Measurements from ENCODE around the gene HDDC3.

HDDC3 gene

DNA sequence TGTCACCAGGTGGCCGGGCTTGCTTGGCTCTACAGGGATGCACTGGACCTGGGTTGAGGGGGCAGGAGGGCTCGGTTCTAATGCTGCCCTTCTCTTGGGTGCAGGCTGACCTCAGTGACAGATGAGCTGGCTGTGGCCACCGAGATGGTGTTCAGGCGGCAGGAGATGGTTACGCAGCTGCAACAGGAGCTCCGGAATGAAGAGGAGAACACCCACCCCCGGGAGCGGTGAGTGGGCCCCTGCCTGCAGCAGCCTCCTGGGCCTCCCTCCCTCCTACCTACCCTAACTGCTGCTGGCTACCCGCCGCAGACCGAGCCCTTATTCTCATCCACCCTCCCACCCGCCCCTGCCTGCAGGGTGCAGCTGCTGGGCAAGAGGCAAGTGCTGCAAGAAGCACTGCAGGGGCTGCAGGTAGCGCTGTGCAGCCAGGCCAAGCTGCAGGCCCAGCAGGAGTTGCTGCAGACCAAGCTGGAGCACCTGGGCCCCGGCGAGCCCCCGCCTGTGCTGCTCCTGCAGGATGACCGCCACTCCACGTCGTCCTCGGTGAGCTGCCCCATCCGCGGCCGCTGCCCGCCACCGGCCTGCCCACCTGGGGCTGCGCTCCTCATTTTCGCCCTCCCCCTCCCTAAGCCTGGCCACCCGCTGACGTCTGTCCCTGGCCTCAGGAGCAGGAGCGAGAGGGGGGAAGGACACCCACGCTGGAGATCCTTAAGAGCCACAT lies 42.5 kb downstream of the HDDC3 start:
- no peak for DNase-seq

GRCh38 chr15:90889313-90889730 lies 43.0 kb downstream of the HDDC3 start:
- no peak for DNase-seq

- DNase-seq, result no peak
Measured at GRCh38 chr15:90887037-90887481, 45.3 kb downstream of the HDDC3 start.

DNA sequence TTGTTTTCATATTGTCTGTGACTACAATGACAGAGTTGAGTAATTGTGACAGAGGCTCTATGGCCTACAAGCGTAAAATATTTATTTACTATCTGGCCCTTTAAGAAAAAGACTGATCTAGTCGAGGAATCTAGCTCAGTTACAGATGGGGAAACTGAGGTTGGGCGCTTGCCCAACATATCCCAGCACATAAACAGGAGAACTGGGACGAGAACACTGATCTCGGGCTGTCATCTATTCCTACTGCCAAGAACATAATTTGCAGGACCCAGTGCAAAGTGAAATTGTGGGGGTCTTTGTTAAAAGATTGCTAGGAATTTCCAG lies 46.1 kb downstream of the HDDC3 start:
- no peak for DNase-seq

DNA sequence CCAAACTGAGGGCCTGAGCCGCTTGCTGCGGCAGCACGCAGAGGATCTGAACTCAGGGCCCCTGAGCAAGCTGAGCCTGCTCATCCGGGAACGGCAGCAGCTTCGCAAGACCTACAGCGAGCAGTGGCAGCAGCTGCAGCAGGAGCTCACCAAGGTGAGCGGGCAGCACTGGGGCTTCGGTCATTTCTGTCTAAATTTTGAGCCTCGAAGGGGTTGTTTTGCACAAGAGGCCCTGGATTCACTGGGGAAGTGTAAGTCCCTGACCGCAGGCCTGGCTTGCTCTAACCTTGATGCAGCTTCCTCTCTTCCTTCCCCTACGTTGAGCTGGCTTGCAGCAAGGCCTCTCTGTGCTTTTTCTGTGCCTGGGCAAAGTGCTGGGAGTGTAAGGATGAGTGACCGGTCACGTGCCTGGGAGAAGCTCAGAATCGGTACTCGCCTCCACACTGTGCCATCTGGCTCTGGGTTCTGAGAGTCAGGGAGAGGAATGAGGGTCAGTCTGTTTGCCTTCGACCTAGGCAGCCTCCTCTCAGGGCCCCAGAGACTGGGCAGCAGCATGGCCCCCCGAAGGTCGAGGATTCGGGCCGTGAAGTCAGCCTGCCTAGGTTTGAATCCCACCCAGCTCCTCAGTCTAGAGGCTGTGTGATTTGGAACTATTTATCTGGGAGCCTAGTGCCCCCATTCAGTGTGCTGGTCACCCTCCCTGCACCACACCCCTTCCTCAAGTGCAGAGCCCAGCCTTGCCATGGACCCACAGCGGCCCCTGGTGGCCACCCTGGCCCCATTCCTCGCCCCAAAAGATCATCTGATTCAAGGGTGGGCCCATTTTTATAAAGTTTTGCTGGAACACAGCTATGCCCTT lies 46.7 kb downstream of the HDDC3 start:
- DNase-seq, result peak; percentile 74 to 90

- DNase-seq, result no peak
Measured at GRCh38 chr15:90884719-90885431, 47.5 kb downstream of the HDDC3 start.

GRCh38 chr15:90883976-90884718 lies 48.2 kb downstream of the HDDC3 start, which contains the start of gene FES:
FES (plus strand) TSS chr15:90884504; CDS start chr15:90885046, 542 bp downstream.
- peak in 1 of 2 donors; percentile 50 for DNase-seq

DNA sequence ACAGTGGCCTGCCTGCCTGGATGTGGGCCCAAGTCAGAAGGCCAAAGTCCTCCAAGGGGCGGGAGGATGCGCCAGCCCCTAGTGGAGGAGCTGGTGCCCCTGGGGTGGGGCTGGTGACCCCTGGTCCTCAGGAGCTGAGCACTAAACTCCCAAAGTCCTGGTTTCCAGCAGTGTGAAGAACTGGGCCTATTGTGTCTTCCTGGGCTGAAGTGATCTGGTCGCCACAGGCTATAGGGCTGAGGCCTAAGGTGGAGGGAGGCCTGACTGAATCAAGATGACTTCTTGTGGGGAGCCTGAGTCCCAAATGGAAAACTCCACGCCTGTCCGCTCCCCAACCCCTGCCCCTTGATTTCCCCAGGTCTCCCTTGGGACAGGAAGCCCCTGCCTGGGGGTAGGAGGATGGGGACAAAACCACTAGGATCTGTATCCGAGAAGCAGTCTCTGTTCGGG lies 48.8 kb downstream of the HDDC3 start:
- no peak for DNase-seq

DNA sequence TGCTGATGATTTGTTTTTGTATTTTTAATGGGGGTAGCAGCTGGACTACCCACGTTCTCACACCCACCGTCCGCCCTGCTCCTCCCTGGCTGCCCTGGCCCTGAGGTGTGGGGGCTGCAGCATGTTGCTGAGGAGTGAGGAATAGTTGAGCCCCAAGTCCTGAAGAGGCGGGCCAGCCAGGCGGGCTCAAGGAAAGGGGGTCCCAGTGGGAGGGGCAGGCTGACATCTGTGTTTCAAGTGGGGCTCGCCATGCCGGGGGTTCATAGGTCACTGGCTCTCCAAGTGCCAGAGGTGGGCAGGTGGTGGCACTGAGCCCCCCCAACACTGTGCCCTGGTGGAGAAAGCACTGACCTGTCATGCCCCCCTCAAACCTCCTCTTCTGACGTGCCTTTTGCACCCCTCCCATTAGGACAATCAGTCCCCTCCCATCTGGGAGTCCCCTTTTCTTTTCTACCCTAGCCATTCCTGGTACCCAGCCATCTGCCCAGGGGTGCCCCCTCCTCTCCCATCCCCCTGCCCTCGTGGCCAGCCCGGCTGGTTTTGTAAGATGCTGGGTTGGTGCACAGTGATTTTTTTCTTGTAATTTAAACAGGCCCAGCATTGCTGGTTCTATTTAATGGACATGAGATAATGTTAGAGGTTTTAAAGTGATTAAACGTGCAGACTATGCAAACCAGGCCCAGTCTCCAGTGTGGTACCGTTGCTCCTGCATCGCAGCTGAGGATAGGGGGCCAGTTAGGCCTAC lies 49.4 kb downstream of the HDDC3 start:
- no peak for DNase-seq

DNA sequence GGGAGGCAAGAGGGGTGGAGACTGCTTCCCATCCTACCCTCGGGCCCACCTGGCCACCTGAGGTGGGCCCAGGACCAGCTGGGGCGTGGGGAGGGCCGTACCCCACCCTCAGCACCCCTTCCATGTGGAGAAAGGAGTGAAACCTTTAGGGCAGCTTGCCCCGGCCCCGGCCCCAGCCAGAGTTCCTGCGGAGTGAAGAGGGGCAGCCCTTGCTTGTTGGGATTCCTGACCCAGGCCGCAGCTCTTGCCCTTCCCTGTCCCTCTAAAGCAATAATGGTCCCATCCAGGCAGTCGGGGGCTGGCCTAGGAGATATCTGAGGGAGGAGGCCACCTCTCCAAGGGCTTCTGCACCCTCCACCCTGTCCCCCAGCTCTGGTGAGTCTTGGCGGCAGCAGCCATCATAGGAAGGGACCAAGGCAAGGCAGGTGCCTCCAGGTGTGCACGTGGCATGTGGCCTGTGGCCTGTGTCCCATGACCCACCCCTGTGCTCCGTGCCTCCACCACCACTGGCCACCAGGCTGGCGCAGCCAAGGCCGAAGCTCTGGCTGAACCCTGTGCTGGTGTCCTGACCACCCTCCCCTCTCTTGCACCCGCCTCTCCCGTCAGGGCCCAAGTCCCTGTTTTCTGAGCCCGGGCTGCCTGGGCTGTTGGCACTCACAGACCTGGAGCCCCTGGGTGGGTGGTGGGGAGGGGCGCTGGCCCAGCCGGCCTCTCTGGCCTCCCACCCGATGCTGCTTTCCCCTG lies 50.2 kb downstream of the HDDC3 start:
- DNase-seq, result no peak

- no peak for DNase-seq
Measured at GRCh38 chr15:90881181-90881977, 51.0 kb downstream of the HDDC3 start.

- no peak for DNase-seq
Measured at GRCh38 chr15:90880381-90881145, 51.8 kb downstream of the HDDC3 start.
